Measurements from ENCODE around the gene SLC4A7.

GRCh38 chr3:27511724-27512422, 27.7 kb upstream of the SLC4A7 start:
- TF ChIP-seq, protein P1, sequence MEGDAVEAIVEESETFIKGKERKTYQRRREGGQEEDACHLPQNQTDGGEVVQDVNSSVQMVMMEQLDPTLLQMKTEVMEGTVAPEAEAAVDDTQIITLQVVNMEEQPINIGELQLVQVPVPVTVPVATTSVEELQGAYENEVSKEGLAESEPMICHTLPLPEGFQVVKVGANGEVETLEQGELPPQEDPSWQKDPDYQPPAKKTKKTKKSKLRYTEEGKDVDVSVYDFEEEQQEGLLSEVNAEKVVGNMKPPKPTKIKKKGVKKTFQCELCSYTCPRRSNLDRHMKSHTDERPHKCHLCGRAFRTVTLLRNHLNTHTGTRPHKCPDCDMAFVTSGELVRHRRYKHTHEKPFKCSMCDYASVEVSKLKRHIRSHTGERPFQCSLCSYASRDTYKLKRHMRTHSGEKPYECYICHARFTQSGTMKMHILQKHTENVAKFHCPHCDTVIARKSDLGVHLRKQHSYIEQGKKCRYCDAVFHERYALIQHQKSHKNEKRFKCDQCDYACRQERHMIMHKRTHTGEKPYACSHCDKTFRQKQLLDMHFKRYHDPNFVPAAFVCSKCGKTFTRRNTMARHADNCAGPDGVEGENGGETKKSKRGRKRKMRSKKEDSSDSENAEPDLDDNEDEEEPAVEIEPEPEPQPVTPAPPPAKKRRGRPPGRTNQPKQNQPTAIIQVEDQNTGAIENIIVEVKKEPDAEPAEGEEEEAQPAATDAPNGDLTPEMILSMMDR (IDR thresholded peaks at IDR 0.05) = no peak
- TF ChIP-seq POLR2A (IDR thresholded peaks at IDR 0.05) = no peak
